Activated CD8-positive, alpha-beta memory T cell treated with anti-CD3 and anti-CD28 coated beads, Interleukin-2, amount 10 ng/mL, durations not matched to agents 7 days and 5 days (primary cell): ENCODE results near the gene SLMAP. TPM values are rescaled to one million over a fixed set of nuclear protein-coding genes. Genes with fewer than 3 reads are reported as not detected.

Source experiments
- ATAC-seq: fragments of 150-1000 bp; cut with Tn5 transposase; one replicate; pipeline ENCODE4 v1.10.0; 2021; ENCODE audit warnings: moderate library complexity
- CTCF ChIA-PET: fragments of 350-600 bp; sonication (Branson Sonifier 250); formaldehyde crosslinking; loops from one replicate; lab custom pipeline; 2021; ENCODE audit warnings: antibody characterized with exemption; lab: Charles Lee
- DNase-seq: peaks from one replicate; pipeline ENCODE4 v3.0.0-alpha.2; 2020
- H3K27ac Mint-ChIP-seq: one replicate; pipeline ENCODE4 v1.8.0; 2021; ENCODE audit warnings: mild to moderate bottlenecking, mixed read lengths
- H3K27me3 Mint-ChIP-seq: one replicate; pipeline ENCODE4 v1.8.0; 2021; ENCODE audit warnings: mixed read lengths
- H3K36me3 Mint-ChIP-seq: one replicate; pipeline ENCODE4 v1.8.0; 2021; ENCODE audit warnings: mild to moderate bottlenecking, mixed read lengths
- H3K4me1 Mint-ChIP-seq: one replicate; pipeline ENCODE4 v1.8.0; 2021; ENCODE audit warnings: mixed read lengths
- H3K4me3 Mint-ChIP-seq: one replicate; pipeline ENCODE4 v1.8.0; 2021; ENCODE audit warnings: mild to moderate bottlenecking, moderate library complexity, mixed read lengths
- H3K9me3 Mint-ChIP-seq: one replicate; pipeline ENCODE4 v1.8.0; 2022; ENCODE audit warnings: low read depth, mixed read lengths
- total RNA-seq, 2 experiments: library from RNA; stranded (reverse); gene quantifications; one replicate each; pipeline ENCODE4 v1.2.3, GENCODE V29; 2021

The SLMAP gene
- total RNA-seq = 10 to 100 TPM; 57.6 to 69.6 TPM

- Mint-ChIP-seq H3K9me3 (no peaks in the 10 kb centered on the region), H3K36me3 (peaks cover 26% of the 10 kb centered on the region)
- peak; percentile 94 for ATAC-seq
These were observed at the start of gene SLMAP for GRCh38 chr3:57755741-57756527. SLMAP (plus strand) TSS chr3:57756309; CDS start chr3:57757652, 1,343 bp downstream.

GRCh38 chr3:57706462-57706861, 49.6 kb upstream of the SLMAP start:
- ATAC-seq (no peak), DNase-seq (no peak)
- H3K4me3 Mint-ChIP-seq = no peak overlapping the region
- no peaks in the 10 kb centered on the region for H3K36me3 Mint-ChIP-seq
- peaks cover 10% of the 10 kb centered on the region for H3K27me3 Mint-ChIP-seq
- no peaks in the 10 kb centered on the region for H3K4me1 Mint-ChIP-seq
- CTCF ChIA-PET = no interaction called here
- H3K27ac Mint-ChIP-seq = no peak overlapping the region
- no peaks in the 10 kb centered on the region for H3K9me3 Mint-ChIP-seq

More at GRCh38 chr3:57755741-57756527, at the start of gene SLMAP:
- DNase-seq = peak; percentile 98
- peaks cover 40% of the 10 kb centered on the region for H3K4me1 Mint-ChIP-seq
- CTCF ChIA-PET = interaction anchor here (0.7 to 1.4 kb wide), 5 partner anchors 14 to 712 kb away, joined by 3 to 8 read pairs (median 5); partner anchors contain the start of genes ARF4 and DENND6A
- peak within 1 kb of the TSS; percentile 95 for H3K27ac Mint-ChIP-seq
- H3K4me3 Mint-ChIP-seq = peak within 1 kb of the TSS; percentile 94
- peaks cover 3% of the 10 kb centered on the region for H3K27me3 Mint-ChIP-seq

GRCh38 chr3:57709031-57709430, 47.1 kb upstream of the SLMAP start:
- CTCF ChIA-PET = no interaction called here
- Mint-ChIP-seq H3K4me1 (no peaks in the 10 kb centered on the region), H3K9me3 (no peaks in the 10 kb centered on the region), H3K27me3 (peaks cover 10% of the 10 kb centered on the region), H3K27ac (no peak overlapping the region), H3K36me3 (no peaks in the 10 kb centered on the region), H3K4me3 (no peak overlapping the region)
- no peak for ATAC-seq
- no peak for DNase-seq

GRCh38 chr3:57709559-57709958, 46.5 kb upstream of the SLMAP start:
- no peak overlapping the region for H3K27ac Mint-ChIP-seq
- no peak for DNase-seq
- ATAC-seq = no peak
- peaks cover 10% of the 10 kb centered on the region for H3K27me3 Mint-ChIP-seq
- H3K36me3 Mint-ChIP-seq = no peaks in the 10 kb centered on the region
- H3K9me3 Mint-ChIP-seq = no peaks in the 10 kb centered on the region
- H3K4me3 Mint-ChIP-seq = no peak overlapping the region
- no peaks in the 10 kb centered on the region for H3K4me1 Mint-ChIP-seq
- CTCF ChIA-PET = no interaction called here

- Mint-ChIP-seq H3K27ac (no peak overlapping the region), H3K27me3 (no peaks in the 10 kb centered on the region), H3K36me3 (no peaks in the 10 kb centered on the region), H3K4me3 (no peak overlapping the region), H3K9me3 (no peaks in the 10 kb centered on the region), H3K4me1 (no peaks in the 10 kb centered on the region)
- CTCF ChIA-PET = no interaction called here
- ATAC-seq = no peak
- DNase-seq = no peak
These were observed 40.4 kb upstream of the SLMAP start for GRCh38 chr3:57715686-57716085.

GRCh38 chr3:57717205-57717868, 38.8 kb upstream of the SLMAP start:
- DNase-seq (no peak), ATAC-seq (no peak)

GRCh38 chr3:57718118-57718517, 38.0 kb upstream of the SLMAP start:
- H3K27ac Mint-ChIP-seq = no peak overlapping the region
- peaks cover 9% of the 10 kb centered on the region for H3K27me3 Mint-ChIP-seq
- H3K36me3 Mint-ChIP-seq = no peaks in the 10 kb centered on the region
- DNase-seq = no peak
- CTCF ChIA-PET = no interaction called here
- H3K9me3 Mint-ChIP-seq = no peaks in the 10 kb centered on the region
- no peaks in the 10 kb centered on the region for H3K4me1 Mint-ChIP-seq
- no peak overlapping the region for H3K4me3 Mint-ChIP-seq
- ATAC-seq = no peak

More at GRCh38 chr3:57717205-57717868, 38.8 kb upstream of the SLMAP start:
- peaks cover 7% of the 10 kb centered on the region for H3K27me3 Mint-ChIP-seq
- no peak overlapping the region for H3K27ac Mint-ChIP-seq
- no peaks in the 10 kb centered on the region for H3K4me1 Mint-ChIP-seq
- H3K36me3 Mint-ChIP-seq = no peaks in the 10 kb centered on the region
- no peak overlapping the region for H3K4me3 Mint-ChIP-seq
- no peaks in the 10 kb centered on the region for H3K9me3 Mint-ChIP-seq
- CTCF ChIA-PET = no interaction called here

- DNase-seq = peak; percentile 22
- H3K27ac Mint-ChIP-seq = no peak overlapping the region
- H3K4me3 Mint-ChIP-seq = no peak overlapping the region
- no peaks in the 10 kb centered on the region for H3K36me3 Mint-ChIP-seq
- no peak for ATAC-seq
- no peaks in the 10 kb centered on the region for H3K9me3 Mint-ChIP-seq
- CTCF ChIA-PET = interaction anchor here (1.9 kb wide), 1 partner anchor 453 kb away, joined by 4 read pairs; no protein-coding TSS in a partner anchor
- H3K4me1 Mint-ChIP-seq = no peaks in the 10 kb centered on the region
- peaks cover 10% of the 10 kb centered on the region for H3K27me3 Mint-ChIP-seq
These were observed 29.7 kb upstream of the SLMAP start for GRCh38 chr3:57726397-57726796.

- Mint-ChIP-seq H3K4me3 (no peak overlapping the region), H3K27me3 (peaks cover 8% of the 10 kb centered on the region), H3K9me3 (no peaks in the 10 kb centered on the region), H3K4me1 (no peaks in the 10 kb centered on the region), H3K27ac (no peak overlapping the region), H3K36me3 (no peaks in the 10 kb centered on the region)
- ATAC-seq (no peak), DNase-seq (no peak)
- CTCF ChIA-PET = interaction anchor here (1.9 kb wide), 1 partner anchor 452 kb away, joined by 4 read pairs; no protein-coding TSS in a partner anchor
These were observed 29.0 kb upstream of the SLMAP start for GRCh38 chr3:57727106-57727505.

- no peaks in the 10 kb centered on the region for H3K4me1 Mint-ChIP-seq
- H3K36me3 Mint-ChIP-seq = no peaks in the 10 kb centered on the region
- no peak overlapping the region for H3K4me3 Mint-ChIP-seq
- CTCF ChIA-PET = no interaction called here
- peaks cover 2% of the 10 kb centered on the region for H3K27me3 Mint-ChIP-seq
- no peak overlapping the region for H3K27ac Mint-ChIP-seq
- no peaks in the 10 kb centered on the region for H3K9me3 Mint-ChIP-seq
- DNase-seq (no peak), ATAC-seq (no peak)
These were observed 26.6 kb upstream of the SLMAP start for GRCh38 chr3:57729334-57730045.

GRCh38 chr3:57730682-57731081, 25.4 kb upstream of the SLMAP start:
- no peak for ATAC-seq
- no peak overlapping the region for H3K4me3 Mint-ChIP-seq
- DNase-seq = no peak
- CTCF ChIA-PET = no interaction called here
- no peak overlapping the region for H3K27ac Mint-ChIP-seq
- H3K4me1 Mint-ChIP-seq = no peaks in the 10 kb centered on the region
- no peaks in the 10 kb centered on the region for H3K9me3 Mint-ChIP-seq
- H3K27me3 Mint-ChIP-seq = peaks cover 2% of the 10 kb centered on the region
- no peaks in the 10 kb centered on the region for H3K36me3 Mint-ChIP-seq

GRCh38 chr3:57731311-57731710, 24.8 kb upstream of the SLMAP start:
- ATAC-seq (no peak), DNase-seq (no peak)
- Mint-ChIP-seq H3K4me1 (no peaks in the 10 kb centered on the region), H3K27ac (no peak overlapping the region), H3K9me3 (no peaks in the 10 kb centered on the region), H3K36me3 (no peaks in the 10 kb centered on the region), H3K27me3 (peaks cover 2% of the 10 kb centered on the region), H3K4me3 (no peak overlapping the region)
- CTCF ChIA-PET = no interaction called here

GRCh38 chr3:57733790-57734189, 22.3 kb upstream of the SLMAP start:
- ATAC-seq = no peak
- Mint-ChIP-seq H3K36me3 (no peaks in the 10 kb centered on the region), H3K27ac (no peak overlapping the region), H3K9me3 (no peaks in the 10 kb centered on the region), H3K4me3 (no peak overlapping the region), H3K4me1 (no peaks in the 10 kb centered on the region), H3K27me3 (peaks cover 2% of the 10 kb centered on the region)
- DNase-seq = no peak
- CTCF ChIA-PET = no interaction called here
